ENCODE measurements around the gene LSM8. TPM values are rescaled to one million over a fixed set of nuclear protein-coding genes. Genes with fewer than 3 reads are reported as not detected.

LSM8 gene
- total and polyA plus RNA-seq, 4 donors: 10.2 to 37.0 (median 18.2) TPM

GRCh38 chr7:118185163-118185860, 1.3 kb downstream of the LSM8 start:
- Histone ChIP-seq H3K27me3 (ENCODE audit: control insufficient read depth in 4 of 4, insufficient read depth in 4 of 4, low read length in 3 of 4) (no peaks in the 10 kb centered on the region), H3K9ac (ENCODE audit: low read depth in 1 of 2, low read length in 2 of 2) (peak overlapping the region in 1 of 2 donors; percentile 94), H3K4me1 (ENCODE audit: control insufficient read depth in 4 of 4, insufficient read depth in 4 of 4, low read length in 3 of 4) (peaks cover 6 to 18% (median 10%) of the 10 kb centered on the region in 4 donors), H3K9me3 (ENCODE audit: control insufficient read depth in 4 of 4, low read length in 3 of 4) (no peaks in the 10 kb centered on the region), H3K4me3 (ENCODE audit: low read depth in 1 of 3, low read length in 3 of 3) (peak overlapping the region in 1 of 3 donors; percentile 11), H3K27ac (ENCODE audit: low read depth in 1 of 2, low read length in 2 of 2) (no peak overlapping the region), H3K36me3 (ENCODE audit: control insufficient read depth in 4 of 4, insufficient read depth in 3 of 4, low read depth in 1 of 4, low read length in 3 of 4) (peaks cover 0 to 8% (median 4%) of the 10 kb centered on the region in 4 donors)
- no peak for DNase-seq (ENCODE audit: low spot score)
- TF ChIP-seq YY1 (IDR thresholded peaks at IDR 0.05) (no peak), ATF3 (IDR thresholded peaks at IDR 0.05) (no peak), REST (IDR thresholded peaks at IDR 0.05) (no peak), TAF1 (conservative IDR thresholded peaks at IDR 0.05) (no peak), SP1 (IDR thresholded peaks at IDR 0.05) (no peak), ZBTB33 (IDR thresholded peaks at IDR 0.05) (no peak), HNF4G (IDR thresholded peaks at IDR 0.05) (no peak), FOXA2 (IDR thresholded peaks at IDR 0.05) (no peak), HNF4A (conservative IDR thresholded peaks at IDR 0.05) (no peak), NR2F2 (IDR thresholded peaks at IDR 0.05) (no peak), MAX (IDR thresholded peaks at IDR 0.05) (no peak), FOXA1 (IDR thresholded peaks at IDR 0.05) (no peak), RXRA (IDR thresholded peaks at IDR 0.05) (no peak), EGR1 (IDR thresholded peaks at IDR 0.05; ENCODE audit: low read depth in 2 of 2) (no peak)
- 84% methylated on average over 6 of the region's 6 CpGs for WGBS

- Histone ChIP-seq H3K9ac (ENCODE audit: low read depth in 1 of 2, low read length in 2 of 2) (no peak overlapping the region), H3K36me3 (ENCODE audit: control insufficient read depth in 4 of 4, insufficient read depth in 3 of 4, low read depth in 1 of 4, low read length in 3 of 4) (peaks cover 0 to 10% (median 5%) of the 10 kb centered on the region in 4 donors), H3K9me3 (ENCODE audit: control insufficient read depth in 4 of 4, low read length in 3 of 4) (no peaks in the 10 kb centered on the region)
Measured at GRCh38 chr7:118186501-118186900, 2.5 kb downstream of the LSM8 start.

More at GRCh38 chr7:118186501-118186900, 2.5 kb downstream of the LSM8 start:
- peaks cover 6 to 18% (median 10%) of the 10 kb centered on the region in 4 donors for H3K4me1 ChIP-seq (ENCODE audit: control insufficient read depth in 4 of 4, insufficient read depth in 4 of 4, low read length in 3 of 4)
- no peak for DNase-seq (ENCODE audit: low spot score)
- H3K4me3 ChIP-seq (ENCODE audit: low read depth in 1 of 3, low read length in 3 of 3): no peak overlapping the region
- H3K27me3 ChIP-seq (ENCODE audit: control insufficient read depth in 4 of 4, insufficient read depth in 4 of 4, low read length in 3 of 4): no peaks in the 10 kb centered on the region
- no peak overlapping the region for H3K27ac ChIP-seq (ENCODE audit: low read depth in 1 of 2, low read length in 2 of 2)
- TF ChIP-seq SP1 (IDR thresholded peaks at IDR 0.05) (no peak), REST (IDR thresholded peaks at IDR 0.05) (no peak), ATF3 (IDR thresholded peaks at IDR 0.05) (no peak), HNF4G (IDR thresholded peaks at IDR 0.05) (no peak), MAX (IDR thresholded peaks at IDR 0.05) (no peak), HNF4A (conservative IDR thresholded peaks at IDR 0.05) (no peak), CTCF (IDR thresholded peaks at IDR 0.05; ENCODE audit: low read depth, low read length, missing input control) (no peak)
